Neutrophil (primary cell): ENCODE measurements around the gene COG7.
"Not testable (repeated sequence)": the region's sequence is repeated elsewhere in the genome, so short reads cannot be mapped to it uniquely, and the experiment has no call there.

ENCODE experiments used
- H3K27ac ChIP-seq: fragments of 200-600 bp; sonication (generic); 2 replicates; pipeline ENCODE4 v1.5.1; 2016; ENCODE audit warnings: mild to moderate bottlenecking, moderate library complexity
- H3K27me3 ChIP-seq: fragments of 200-600 bp; sonication (generic); 2 replicates; pipeline ENCODE4 v1.6.0; 2016; ENCODE audit warnings: mild to moderate bottlenecking
- H3K36me3 ChIP-seq: fragments of 200-600 bp; sonication (generic); 2 replicates; pipeline ENCODE4 v1.5.1; 2017
- H3K4me1 ChIP-seq, 2 experiments: fragments of 200-600 bp in 1 of 2; sonication (generic) in 1 of 2; 1 replicate in 1 of 2; 2 replicates in 1 of 2; pipeline versions ENCODE4 v1.5.1 to v1.6.1; 2013 to 2016; ENCODE audit warnings: low read depth in 1 of 2, low read length in 1 of 2, mild to moderate bottlenecking in 1 of 2, moderate library complexity in 1 of 2; ENCODE audit not compliant: control insufficient read depth in 1 of 2, insufficient read depth in 1 of 2
- H3K4me3 ChIP-seq, 2 experiments: fragments of 200-600 bp in 1 of 2; sonication (generic) in 1 of 2; 1 replicate in 1 of 2; 2 replicates in 1 of 2; pipeline ENCODE4 v1.5.1; 2013 to 2016; ENCODE audit warnings: low read depth in 1 of 2, low read length in 1 of 2, mild to moderate bottlenecking in 1 of 2, moderate library complexity in 1 of 2
- H3K9me3 ChIP-seq: fragments of 200-600 bp; sonication (generic); 2 replicates; pipeline ENCODE4 v1.5.1; 2016
- TF ChIP-seq, protein P1 (sequence below): fragments of 200-600 bp; sonication (generic); IDR thresholded peaks from 2 replicates; pipeline ENCODE4 v1.5.1; 2016; ENCODE audit warnings: antibody characterized with exemption

The COG7 gene

GRCh38 chr16:23453338-23454052 is 506 bp upstream of the COG7 start:
- H3K27me3 ChIP-seq, result no peaks in the 10 kb centered on the region
- TF ChIP-seq, protein P1, sequence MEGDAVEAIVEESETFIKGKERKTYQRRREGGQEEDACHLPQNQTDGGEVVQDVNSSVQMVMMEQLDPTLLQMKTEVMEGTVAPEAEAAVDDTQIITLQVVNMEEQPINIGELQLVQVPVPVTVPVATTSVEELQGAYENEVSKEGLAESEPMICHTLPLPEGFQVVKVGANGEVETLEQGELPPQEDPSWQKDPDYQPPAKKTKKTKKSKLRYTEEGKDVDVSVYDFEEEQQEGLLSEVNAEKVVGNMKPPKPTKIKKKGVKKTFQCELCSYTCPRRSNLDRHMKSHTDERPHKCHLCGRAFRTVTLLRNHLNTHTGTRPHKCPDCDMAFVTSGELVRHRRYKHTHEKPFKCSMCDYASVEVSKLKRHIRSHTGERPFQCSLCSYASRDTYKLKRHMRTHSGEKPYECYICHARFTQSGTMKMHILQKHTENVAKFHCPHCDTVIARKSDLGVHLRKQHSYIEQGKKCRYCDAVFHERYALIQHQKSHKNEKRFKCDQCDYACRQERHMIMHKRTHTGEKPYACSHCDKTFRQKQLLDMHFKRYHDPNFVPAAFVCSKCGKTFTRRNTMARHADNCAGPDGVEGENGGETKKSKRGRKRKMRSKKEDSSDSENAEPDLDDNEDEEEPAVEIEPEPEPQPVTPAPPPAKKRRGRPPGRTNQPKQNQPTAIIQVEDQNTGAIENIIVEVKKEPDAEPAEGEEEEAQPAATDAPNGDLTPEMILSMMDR, result peak; percentile 1
- no peaks in the 10 kb centered on the region for H3K9me3 ChIP-seq
- H3K27ac ChIP-seq, result peak overlapping the region; percentile 80
- peak overlapping the region; percentile 81 to 86 for H3K4me3 ChIP-seq
- peaks cover 7 to 12% of the 10 kb centered on the region in 2 experiments for H3K4me1 ChIP-seq
- no peaks in the 10 kb centered on the region for H3K36me3 ChIP-seq

- H3K4me1 ChIP-seq, result peaks cover 7 to 12% of the 10 kb centered on the region in 2 experiments
- H3K27ac ChIP-seq, result peak overlapping the region; percentile 80
- H3K36me3 ChIP-seq, result no peaks in the 10 kb centered on the region
- H3K27me3 ChIP-seq, result no peaks in the 10 kb centered on the region
- H3K9me3 ChIP-seq, result no peaks in the 10 kb centered on the region
- H3K4me3 ChIP-seq, result peak overlapping the region; percentile 81 to 86
- TF ChIP-seq, protein P1, result no peak
Measured at GRCh38 chr16:23452221-23452571, 793 bp downstream of the COG7 start.

- Histone ChIP-seq H3K9me3 (no peaks in the 10 kb centered on the region), H3K4me3 (no peak overlapping the region), H3K4me1 (peaks cover 6 to 10% of the 10 kb centered on the region in 2 experiments), H3K27ac (no peak overlapping the region), H3K27me3 (no peaks in the 10 kb centered on the region), H3K36me3 (peaks cover 14% of the 10 kb centered on the region)
- TF ChIP-seq, protein P1, result no peak
Measured at GRCh38 chr16:23448392-23448791, 4.6 kb downstream of the COG7 start.

- not testable (repeated sequence) for H3K27ac ChIP-seq, H3K4me3 ChIP-seq, H3K9me3 ChIP-seq, H3K27me3 ChIP-seq
- Histone ChIP-seq H3K4me1 (peaks cover 10% of the 10 kb centered on the region in 2 experiments), H3K36me3 (peaks cover 30% of the 10 kb centered on the region)
Measured at GRCh38 chr16:23437542-23437941, 15.4 kb downstream of the COG7 start.

GRCh38 chr16:23436951-23437350 is 16.0 kb downstream of the COG7 start:
- H3K36me3 ChIP-seq, result peaks cover 29% of the 10 kb centered on the region
- H3K4me3 ChIP-seq, result no peak overlapping the region
- no peaks in the 10 kb centered on the region for H3K27me3 ChIP-seq
- no peak overlapping the region for H3K27ac ChIP-seq
- peaks cover 10% of the 10 kb centered on the region in 2 experiments for H3K4me1 ChIP-seq
- TF ChIP-seq, protein P1, result no peak
- no peaks in the 10 kb centered on the region for H3K9me3 ChIP-seq

- Histone ChIP-seq H3K4me1 (peaks cover 10% of the 10 kb centered on the region in 2 experiments), H3K36me3 (peaks cover 23% of the 10 kb centered on the region), H3K27me3 (no peaks in the 10 kb centered on the region), H3K4me3 (no peak overlapping the region), H3K27ac (no peak overlapping the region), H3K9me3 (no peaks in the 10 kb centered on the region)
- TF ChIP-seq, protein P1, result peak; percentile 48
Measured at GRCh38 chr16:23435500-23435899, 17.5 kb downstream of the COG7 start.
